Endometrium (tissue), 2 donors: ENCODE results near the gene RPN2.

Experiments
- FAIRE-seq: peaks from 2 replicates; lab custom pipeline; 2012; peaks lifted over from hg19 to GRCh38; lab: Jason Lieb, UNC
- donor health status: control.
- donor health status: control.

RPN2 gene

GRCh38 chr20:37218976-37219375 is 39.8 kb downstream of the RPN2 start:
- no peak for FAIRE-seq

GRCh38 chr20:37219751-37220668 is 40.9 kb downstream of the RPN2 start:
- no peak for FAIRE-seq

- peak; percentile 86 for FAIRE-seq
These were observed 41.6 kb downstream of the RPN2 start for GRCh38 chr20:37220731-37221130.

- FAIRE-seq = no peak
These were observed 43.0 kb downstream of the RPN2 start for GRCh38 chr20:37222086-37222485.

GRCh38 chr20:37223053-37223452 is 43.9 kb downstream of the RPN2 start:
- FAIRE-seq = no peak

GRCh38 chr20:37225146-37225545 is 46.0 kb downstream of the RPN2 start:
- no peak for FAIRE-seq

GRCh38 chr20:37226889-37227288 is 47.8 kb downstream of the RPN2 start:
- no peak for FAIRE-seq

GRCh38 chr20:37228082-37228481 is 49.0 kb downstream of the RPN2 start:
- FAIRE-seq = no peak

GRCh38 chr20:37228656-37229055 is 49.5 kb downstream of the RPN2 start:
- FAIRE-seq = no peak

GRCh38 chr20:37229357-37229756 is 50.2 kb downstream of the RPN2 start:
- no peak for FAIRE-seq

- no peak for FAIRE-seq
These were observed 51.1 kb downstream of the RPN2 start for GRCh38 chr20:37230200-37230599.

GRCh38 chr20:37231947-37232630 is 53.0 kb downstream of the RPN2 start:
- FAIRE-seq = no peak

GRCh38 chr20:37233548-37234253 is 54.6 kb downstream of the RPN2 start:
- no peak for FAIRE-seq

- no peak for FAIRE-seq
These were observed 55.1 kb downstream of the RPN2 start for GRCh38 chr20:37234254-37234581.

GRCh38 chr20:37235065-37235464 is 55.9 kb downstream of the RPN2 start:
- FAIRE-seq = no peak

GRCh38 chr20:37236462-37236861 is 57.3 kb downstream of the RPN2 start:
- FAIRE-seq = no peak

GRCh38 chr20:37237656-37238055 is 58.5 kb downstream of the RPN2 start:
- FAIRE-seq = no peak

- FAIRE-seq = no peak
These were observed 59.3 kb downstream of the RPN2 start for GRCh38 chr20:37238426-37238825.

- no peak for FAIRE-seq
These were observed 59.9 kb downstream of the RPN2 start for GRCh38 chr20:37238935-37239451.

- FAIRE-seq = no peak
These were observed 61.4 kb downstream of the RPN2 start for GRCh38 chr20:37240337-37241067.

GRCh38 chr20:37242503-37242902 is 63.4 kb downstream of the RPN2 start:
- FAIRE-seq = no peak
